ENCODE results near the gene KCNQ1. TPM values are rescaled to one million over a fixed set of nuclear protein-coding genes. Genes with fewer than 3 reads are reported as not detected.
A peak's percentile ranks its signal among the peaks of the same experiment; 100 is the strongest.
"Not testable (repeated sequence)": the region's sequence is repeated elsewhere in the genome, so short reads cannot be mapped to it uniquely, and the experiment has no call there.

The KCNQ1 gene
- total and polyA plus RNA-seq, 8 donors: 14.0 to 61.1 (median 46.7) TPM

DNA sequence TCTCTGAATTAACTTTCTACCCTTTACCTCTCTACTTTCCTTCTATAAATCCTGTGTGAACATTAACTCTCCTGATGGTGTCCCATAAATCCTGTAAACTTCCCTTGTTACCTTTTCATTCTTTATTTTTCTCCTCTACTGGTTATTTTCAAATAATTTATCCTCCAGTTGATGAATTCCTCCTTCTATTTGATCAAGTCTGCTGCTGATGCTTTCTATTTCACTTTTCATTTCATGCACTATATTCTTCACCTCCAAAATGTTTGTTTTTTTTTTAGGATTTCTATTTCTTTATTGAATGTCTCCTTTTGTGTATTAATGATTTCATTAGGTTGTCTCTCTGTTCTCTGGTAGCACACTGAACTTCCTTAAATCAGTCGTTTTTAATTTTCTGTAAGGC lies 186.4 kb downstream of the KCNQ1 start:
- Histone ChIP-seq H3K27ac (no peak overlapping the region), H3K4me3 (no peak overlapping the region), H3K9me3 (peaks cover 0 to 6% (median 0%) of the 10 kb centered on the region in 4 donors), H3K4me1 (no peaks in the 10 kb centered on the region), H3K36me3 (no peaks in the 10 kb centered on the region), H3K27me3 (no peaks in the 10 kb centered on the region)
- FAIRE-seq (no peak), DNase-seq (no peak), ATAC-seq (no peak)
- intact Hi-C loops (cut with DNase I): no loop called here
- 70% methylated on average over 1 of the region's 1 CpG for whole genome bisulfite sequencing, 2 donors
- TF ChIP-seq CTCF (IDR thresholded peaks at IDR 0.05): no peak

DNA sequence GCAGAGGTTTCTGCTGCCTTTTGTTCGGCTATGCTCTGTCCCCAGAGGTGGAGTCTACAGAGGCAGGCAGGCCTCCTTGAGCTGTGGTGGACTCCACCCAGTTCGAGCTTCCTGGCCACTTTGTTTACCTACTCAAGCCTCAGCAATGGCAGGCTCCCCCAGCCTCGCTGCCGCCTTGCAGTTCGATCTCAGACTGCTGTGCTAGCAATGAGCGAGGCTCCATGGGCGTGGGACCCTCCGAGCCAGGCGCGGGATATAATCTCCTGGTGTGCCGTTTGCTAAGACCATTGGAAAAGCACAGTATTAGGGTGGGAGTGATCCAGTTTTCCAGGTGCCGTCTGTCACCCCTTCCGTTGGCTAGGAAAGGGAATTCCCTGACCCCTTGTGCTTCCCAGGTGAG lies 195.0 kb downstream of the KCNQ1 start:
- ATAC-seq; H3K27ac ChIP-seq; DNase-seq; H3K9me3 ChIP-seq; H3K27me3 ChIP-seq; H3K4me3 ChIP-seq; intact Hi-C loops (cut with DNase I); FAIRE-seq; H3K4me1 ChIP-seq; H3K36me3 ChIP-seq: not testable (repeated sequence)
- 92 to 95% methylated on average over 12 to 13 of the region's 13 CpGs for WGBS, 2 donors

DNA sequence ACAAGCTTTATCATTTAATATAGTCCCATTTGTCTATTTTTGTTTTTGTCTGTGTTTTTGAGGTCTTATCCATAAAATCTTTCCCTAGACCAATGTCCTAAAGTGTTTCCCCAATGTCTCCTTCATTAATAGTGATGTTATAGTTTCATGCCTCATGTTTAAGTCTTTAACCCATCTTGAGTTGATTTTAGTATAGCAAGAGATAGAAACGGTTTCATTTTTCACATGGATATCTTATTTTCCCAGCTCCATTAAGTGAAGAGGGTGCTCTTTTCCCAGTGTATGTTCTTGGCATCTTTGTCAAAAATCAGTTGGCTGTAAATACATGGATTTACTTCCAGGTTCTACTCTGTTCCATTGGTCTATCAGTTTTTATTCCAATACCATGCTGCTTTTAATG lies 196.8 kb downstream of the KCNQ1 start:
- Histone ChIP-seq H3K36me3 (no peaks in the 10 kb centered on the region), H3K27me3 (no peaks in the 10 kb centered on the region), H3K4me1 (no peaks in the 10 kb centered on the region), H3K27ac (no peak overlapping the region), H3K9me3 (no peaks in the 10 kb centered on the region), H3K4me3 (no peak overlapping the region)
- 85 to 94% methylated on average over 1 of the region's 1 CpG for WGBS, 2 donors
- intact Hi-C loops (cut with DNase I): no loop called here
- ATAC-seq: no peak
- FAIRE-seq: no peak
- DNase-seq: no peak
- no peak for TF ChIP-seq CTCF (IDR thresholded peaks at IDR 0.05)

DNA sequence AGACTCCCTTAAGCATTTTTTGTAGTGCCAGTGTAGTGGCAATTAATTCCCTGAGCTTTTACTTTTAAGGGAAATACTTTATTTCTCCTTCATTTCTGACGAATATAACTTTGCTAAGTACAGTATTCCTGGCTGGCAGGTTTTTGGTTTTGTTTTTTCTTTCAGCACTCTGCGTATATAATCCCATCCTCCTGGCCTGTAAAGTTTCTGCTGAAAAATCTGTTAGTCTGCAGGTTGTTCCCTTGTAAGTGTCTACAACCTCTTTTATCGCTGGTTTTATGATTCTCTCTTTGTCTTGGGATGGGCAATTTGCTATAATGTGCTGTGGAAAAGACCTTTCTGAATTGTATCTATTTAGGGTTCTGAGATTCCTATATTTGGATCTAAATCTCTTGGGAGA lies 198.9 kb downstream of the KCNQ1 start:
- intact Hi-C loops (cut with DNase I): no loop called here
- Histone ChIP-seq H3K4me1 (no peaks in the 10 kb centered on the region), H3K4me3 (no peak overlapping the region), H3K9me3 (no peaks in the 10 kb centered on the region), H3K36me3 (no peaks in the 10 kb centered on the region), H3K27me3 (no peaks in the 10 kb centered on the region), H3K27ac (no peak overlapping the region)
- WGBS, 2 donors: 90 to 95% methylated on average over 3 of the region's 3 CpGs
- ATAC-seq (no peak), DNase-seq (no peak), FAIRE-seq (no peak)
- no peak for TF ChIP-seq CTCF (IDR thresholded peaks at IDR 0.05)

GRCh38 chr11:2644844-2645778 lies 200.3 kb downstream of the KCNQ1 start:
- no peaks in the 10 kb centered on the region for H3K4me1 ChIP-seq
- no peaks in the 10 kb centered on the region for H3K36me3 ChIP-seq
- H3K27me3 ChIP-seq: no peaks in the 10 kb centered on the region
- no peak for TF ChIP-seq CTCF (IDR thresholded peaks at IDR 0.05)
- no peak overlapping the region for H3K27ac ChIP-seq
- ATAC-seq: peak in 1 of 4 donors; percentile 19
- intact Hi-C loops (cut with DNase I): no loop called here
- H3K4me3 ChIP-seq: no peak overlapping the region
- 93 to 99% methylated on average over 4 of the region's 4 CpGs for WGBS, 2 donors
- H3K9me3 ChIP-seq: peaks cover 0 to 3% (median 0%) of the 10 kb centered on the region in 4 donors
- no peak for DNase-seq
- no peak for FAIRE-seq
